Activated naive CD4-positive, alpha-beta T cell treated with anti-CD3 and anti-CD28 coated beads, Interleukin-2, amount 50 U/mL, for 72 hours (primary cell): ENCODE measurements around the gene DPPA5. TPM values are rescaled to one million over a fixed set of nuclear protein-coding genes. Genes with fewer than 3 reads are reported as not detected.

Experiments
- ATAC-seq, 2 donors: fragments of 150-1000 bp; cut with Tn5 transposase; 2 replicates each; pipeline ENCODE4 v1.10.0; 2021; ENCODE audit warnings: mild to moderate bottlenecking in 2 of 2, moderate library complexity in 2 of 2
- DNase-seq, 2 donors: peaks; one replicate each; pipeline ENCODE4 v3.0.0; 2021 to 2022; ENCODE audit warnings: low spot score in 2 of 2
- H3K27ac Mint-ChIP-seq, 2 donors: one replicate each; pipeline ENCODE4 v1.8.0; 2022; ENCODE audit warnings: mild to moderate bottlenecking in 2 of 2, mixed read lengths in 2 of 2
- H3K36me3 Mint-ChIP-seq, 2 donors: one replicate each; pipeline ENCODE4 v1.8.0; 2022; ENCODE audit warnings: mixed read lengths in 2 of 2
- H3K9me3 Mint-ChIP-seq, 2 donors: one replicate each; pipeline ENCODE4 v1.8.0; 2022; ENCODE audit warnings: mixed read lengths in 2 of 2
- total RNA-seq, 2 donors: library from RNA; stranded (reverse); gene quantifications; one replicate each; pipeline ENCODE4 v1.2.3, GENCODE V29; 2022

DPPA5 gene
- total RNA-seq, 2 donors from 2014 or later = not detected

DNA sequence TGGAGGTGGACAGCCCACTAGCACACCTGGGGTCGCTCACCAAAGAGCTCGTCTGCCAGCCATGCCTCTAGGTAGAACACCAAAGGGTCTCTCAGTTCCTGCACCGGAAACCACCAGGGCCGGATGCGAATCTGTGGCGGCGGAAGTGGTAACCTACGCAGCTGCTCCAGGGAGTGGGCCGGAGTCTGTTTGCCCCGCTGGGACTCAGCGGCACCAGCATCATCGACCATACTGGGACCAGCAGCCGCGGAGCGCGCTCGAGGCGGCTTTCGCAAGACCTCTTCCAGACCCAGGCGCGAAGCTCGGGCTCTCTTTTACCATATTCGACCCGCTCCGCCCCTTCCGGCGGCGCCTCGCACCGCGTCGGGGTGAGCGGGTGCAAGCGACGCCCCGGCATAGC, 15.5 kb upstream of the DPPA5 start, which contains the start of gene OOEP:
Gene OOEP (minus strand): TSS at position 335 of the 400 bp plus-strand sequence. CDS start 105 bp downstream, at position 230.
- H3K27ac Mint-ChIP-seq = no peak within 1 kb of the TSS

DNA sequence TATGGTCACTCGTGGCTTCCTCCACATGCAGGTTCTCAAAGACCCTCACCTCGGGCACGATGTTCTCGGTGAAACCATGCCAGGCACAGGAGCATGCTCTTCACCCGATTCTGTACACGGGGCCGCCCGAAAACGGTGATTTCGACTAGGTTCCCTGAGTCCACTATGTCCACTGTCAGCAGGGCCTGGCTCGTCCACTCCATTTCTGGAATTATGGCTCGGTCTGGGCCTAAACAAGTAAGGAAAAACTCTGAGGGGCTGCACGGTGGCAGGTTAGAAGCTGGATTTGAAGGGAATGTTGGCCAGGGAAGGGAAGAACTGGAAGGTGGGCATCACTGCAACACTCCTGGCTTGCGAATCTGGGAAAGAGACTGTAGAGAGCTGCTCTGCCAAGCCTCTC, 15.1 kb upstream of the DPPA5 start:
- Mint-ChIP-seq H3K9me3 (peaks cover 0 to 13% of the 10 kb centered on the region in 2 donors), H3K36me3 (no peaks in the 10 kb centered on the region), H3K27ac (no peak overlapping the region)
- DNase-seq (no peak), ATAC-seq (no peak)

More for the DNA sequence above, 15.5 kb upstream of the DPPA5 start, which contains the start of gene OOEP:
- peaks cover 0 to 13% of the 10 kb centered on the region in 2 donors for H3K9me3 Mint-ChIP-seq
- DNase-seq (no peak), ATAC-seq (no peak)
- H3K36me3 Mint-ChIP-seq = no peaks in the 10 kb centered on the region

DNA sequence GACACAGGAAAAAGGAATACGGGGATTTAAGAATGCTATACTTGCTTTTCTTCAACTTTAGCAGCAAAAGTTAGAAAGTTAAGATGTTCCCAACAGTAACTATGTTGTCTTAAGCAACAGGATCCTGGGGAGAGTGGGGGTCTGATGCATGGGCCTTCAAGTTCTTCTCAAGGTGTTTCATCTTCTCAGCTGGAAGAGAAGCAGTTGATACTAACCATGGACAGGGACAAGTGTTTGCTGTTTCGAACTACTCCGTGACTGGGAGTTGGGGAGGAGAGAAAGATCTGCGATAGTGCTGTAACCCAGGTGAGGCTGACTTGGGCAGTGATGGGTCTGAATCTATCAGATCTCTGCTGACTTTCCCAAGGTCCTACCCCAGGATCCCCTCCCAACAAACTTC, 14.6 kb upstream of the DPPA5 start:
- peaks cover 0 to 13% of the 10 kb centered on the region in 2 donors for H3K9me3 Mint-ChIP-seq
- no peak overlapping the region for H3K27ac Mint-ChIP-seq
- DNase-seq (no peak), ATAC-seq (no peak)
- no peaks in the 10 kb centered on the region for H3K36me3 Mint-ChIP-seq

- peaks cover 0 to 10% of the 10 kb centered on the region in 2 donors for H3K9me3 Mint-ChIP-seq
- H3K36me3 Mint-ChIP-seq = no peaks in the 10 kb centered on the region
- DNase-seq (no peak), ATAC-seq (no peak)
- H3K27ac Mint-ChIP-seq = no peak overlapping the region
These were observed 13.8 kb upstream of the DPPA5 start for GRCh38 chr6:73367761-73368355.

DNA sequence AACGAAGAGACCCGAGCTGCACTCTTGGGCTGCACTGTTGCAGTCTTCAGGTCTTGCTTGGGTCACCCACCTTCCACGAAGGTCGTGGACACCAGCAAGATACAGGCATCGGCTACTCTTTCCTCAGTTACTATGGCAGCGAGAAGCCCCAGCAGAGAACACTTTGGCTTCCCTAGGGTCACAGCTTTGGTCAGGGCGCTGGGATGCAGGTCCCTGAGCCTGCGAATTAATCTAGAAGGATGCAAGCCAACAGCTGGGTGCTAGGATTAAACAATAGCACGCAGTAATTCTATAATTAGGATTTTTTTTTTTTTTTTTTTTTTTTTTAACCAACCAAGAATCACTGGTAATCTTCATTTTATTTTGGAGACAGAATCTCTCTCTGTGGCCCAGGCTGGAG, 10.5 kb upstream of the DPPA5 start:
- Mint-ChIP-seq H3K27ac (no peak overlapping the region), H3K36me3 (no peaks in the 10 kb centered on the region), H3K9me3 (no peaks in the 10 kb centered on the region)
- ATAC-seq (no peak), DNase-seq (no peak)

DNA sequence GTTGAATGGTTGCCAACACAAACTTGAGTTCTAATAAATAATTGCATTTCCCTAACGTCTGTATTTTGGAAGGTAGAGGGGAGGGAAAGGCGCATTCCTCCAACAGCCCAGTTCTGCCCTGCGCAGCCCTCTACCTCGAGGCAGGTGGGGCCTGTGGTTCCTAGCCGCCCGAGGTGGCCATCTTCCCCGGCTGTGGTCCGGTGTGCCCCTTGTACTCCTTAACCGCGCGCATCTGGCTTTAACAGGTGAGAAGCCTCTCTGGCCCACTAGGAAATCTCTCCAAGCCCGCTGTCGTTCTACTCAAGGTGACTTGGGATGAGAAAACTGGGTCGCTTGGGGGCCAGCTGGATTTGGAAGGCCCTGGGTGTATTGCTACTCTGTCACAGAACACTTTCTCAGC, 10.0 kb upstream of the DPPA5 start:
- ATAC-seq = no peak
- no peak for DNase-seq
- Mint-ChIP-seq H3K27ac (no peak overlapping the region), H3K9me3 (no peaks in the 10 kb centered on the region), H3K36me3 (no peaks in the 10 kb centered on the region)

DNA sequence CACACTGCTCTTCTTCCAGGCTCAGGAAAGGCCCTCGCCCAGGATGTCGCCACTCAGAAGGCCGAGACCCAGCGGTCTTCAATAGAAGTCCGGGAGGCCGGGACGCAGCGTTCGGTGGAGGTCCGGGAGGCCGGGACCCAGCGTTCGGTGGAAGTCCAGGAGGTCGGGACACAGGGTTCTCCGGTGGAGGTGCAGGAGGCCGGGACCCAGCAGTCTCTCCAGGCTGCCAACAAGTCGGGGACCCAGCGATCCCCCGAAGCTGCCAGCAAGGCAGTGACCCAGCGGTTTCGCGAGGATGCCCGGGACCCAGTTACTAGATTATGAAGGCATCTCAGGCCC, 9.4 kb upstream of the DPPA5 start:
- Mint-ChIP-seq H3K27ac (no peak overlapping the region), H3K36me3 (no peaks in the 10 kb centered on the region), H3K9me3 (no peaks in the 10 kb centered on the region)
- no peak for ATAC-seq
- DNase-seq = no peak

DNA sequence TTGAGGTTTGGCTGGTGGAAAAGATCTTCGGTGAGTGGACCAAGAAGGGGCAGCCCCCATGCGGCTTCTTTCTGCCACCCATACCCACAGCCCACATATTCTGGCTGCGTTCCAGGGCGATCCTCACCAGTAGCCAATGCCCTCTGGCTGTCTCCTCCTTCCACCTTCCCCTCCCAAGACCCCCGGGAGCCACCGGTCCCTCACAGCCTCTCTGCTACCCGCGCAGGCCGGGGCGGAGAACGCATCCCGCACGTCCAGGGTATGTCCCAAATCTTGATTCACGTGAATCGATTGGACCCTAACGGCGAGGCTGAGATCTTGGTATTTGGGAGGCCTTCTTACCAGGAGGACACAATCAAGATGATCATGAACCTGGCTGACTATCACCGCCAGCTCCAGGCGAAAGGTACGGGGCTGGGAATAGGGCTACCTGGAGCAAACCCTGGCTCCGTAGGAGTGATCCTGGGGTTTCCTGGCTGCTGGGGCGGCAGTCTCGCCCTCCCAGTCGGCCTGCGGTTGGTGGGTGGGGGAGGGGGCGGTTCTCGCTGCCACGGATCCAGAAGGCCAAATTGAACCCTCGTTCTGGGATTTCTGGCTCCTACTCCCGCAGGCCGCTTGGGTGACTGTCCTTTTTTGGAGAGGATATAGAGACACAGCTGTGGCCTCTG, 8.9 kb upstream of the DPPA5 start:
- ATAC-seq (no peak), DNase-seq (no peak)
- Mint-ChIP-seq H3K27ac (no peak overlapping the region), H3K36me3 (no peaks in the 10 kb centered on the region), H3K9me3 (no peaks in the 10 kb centered on the region)

DNA sequence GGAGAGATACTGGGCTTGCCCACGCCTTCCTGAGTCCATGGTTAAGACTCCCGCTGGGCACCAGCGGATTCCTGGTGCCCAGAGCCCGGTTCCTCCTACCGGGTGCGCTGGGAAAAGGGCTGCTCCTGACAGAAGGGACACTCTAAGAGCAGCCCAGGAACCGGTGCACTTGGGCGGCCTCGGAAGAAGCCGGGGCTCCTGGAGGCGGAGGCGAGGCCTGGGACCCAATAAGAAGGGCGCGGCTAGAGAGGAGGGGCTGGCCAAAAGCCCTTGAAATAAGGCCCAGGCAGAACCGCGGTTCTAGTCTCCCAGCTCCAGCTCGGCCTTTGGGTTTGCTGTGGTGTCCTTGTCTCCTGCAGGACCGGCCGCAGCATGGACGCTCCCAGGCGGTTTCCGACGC, 8.3 kb upstream of the DPPA5 start, which contains the start of gene KHDC3L:
Gene KHDC3L (plus strand): TSS at position 301 of the 400 bp plus-strand sequence. CDS start 72 bp downstream, at position 373.
- Mint-ChIP-seq H3K36me3 (no peaks in the 10 kb centered on the region), H3K9me3 (no peaks in the 10 kb centered on the region), H3K27ac (no peak within 1 kb of the TSS)
- no peak for ATAC-seq
- DNase-seq = no peak

DNA sequence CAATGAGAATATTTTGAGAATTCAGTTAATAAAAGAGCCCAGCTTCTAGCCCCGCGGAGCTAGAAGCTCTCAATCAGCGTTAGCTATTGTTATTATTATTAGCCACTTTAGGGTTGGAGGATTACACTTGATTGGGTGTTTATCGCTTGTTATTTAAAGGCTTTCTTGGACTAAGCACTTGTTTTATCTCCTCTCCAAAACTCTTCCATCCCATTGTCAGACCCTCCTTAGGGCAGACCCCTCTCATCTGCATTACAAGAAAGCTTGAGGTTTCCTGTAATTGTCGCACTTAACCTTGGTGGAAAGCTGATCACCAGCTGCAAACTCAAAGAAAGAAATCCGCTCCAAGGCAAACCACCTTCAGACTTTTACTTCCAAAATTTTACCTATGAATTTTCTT, 4.8 kb downstream of the DPPA5 start:
- no peak overlapping the region for H3K27ac Mint-ChIP-seq
- no peaks in the 10 kb centered on the region for H3K36me3 Mint-ChIP-seq
- H3K9me3 Mint-ChIP-seq = no peaks in the 10 kb centered on the region
- ATAC-seq (no peak), DNase-seq (no peak)

DNA sequence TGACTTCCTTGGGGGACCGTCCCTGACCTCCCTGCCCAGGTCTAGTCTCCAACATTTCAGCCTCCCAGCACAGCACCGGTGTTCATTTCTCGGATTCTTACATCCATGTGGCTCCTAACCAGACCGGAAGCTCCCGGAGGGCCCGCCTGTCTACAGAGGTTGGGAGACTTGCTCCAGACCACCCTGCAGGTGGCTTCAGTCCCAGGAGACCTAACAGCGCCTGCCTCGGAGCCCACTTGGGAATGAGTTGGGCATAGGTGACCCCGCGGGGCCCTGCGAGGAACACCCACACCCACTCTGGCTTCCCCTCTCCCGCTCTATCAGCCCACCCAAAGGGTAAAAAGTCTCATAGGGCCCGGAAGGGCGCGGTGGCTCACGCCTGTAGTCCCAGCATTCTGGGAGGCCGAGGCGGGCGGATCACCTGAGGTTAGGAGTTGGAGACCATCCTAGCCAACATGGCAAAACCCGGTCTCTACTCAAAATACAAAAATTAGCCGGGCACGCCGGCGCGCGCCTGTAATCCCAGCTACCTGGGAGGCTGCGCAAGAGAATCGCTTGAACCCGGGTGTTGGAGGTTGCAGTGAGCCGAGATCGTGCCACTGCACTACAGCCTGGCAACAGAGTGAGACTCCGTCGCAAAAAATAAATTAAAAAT, 5.4 kb downstream of the DPPA5 start:
- DNase-seq = no peak
- no peaks in the 10 kb centered on the region for H3K9me3 Mint-ChIP-seq
- no peak overlapping the region for H3K27ac Mint-ChIP-seq
- no peak for ATAC-seq
- no peaks in the 10 kb centered on the region for H3K36me3 Mint-ChIP-seq

DNA sequence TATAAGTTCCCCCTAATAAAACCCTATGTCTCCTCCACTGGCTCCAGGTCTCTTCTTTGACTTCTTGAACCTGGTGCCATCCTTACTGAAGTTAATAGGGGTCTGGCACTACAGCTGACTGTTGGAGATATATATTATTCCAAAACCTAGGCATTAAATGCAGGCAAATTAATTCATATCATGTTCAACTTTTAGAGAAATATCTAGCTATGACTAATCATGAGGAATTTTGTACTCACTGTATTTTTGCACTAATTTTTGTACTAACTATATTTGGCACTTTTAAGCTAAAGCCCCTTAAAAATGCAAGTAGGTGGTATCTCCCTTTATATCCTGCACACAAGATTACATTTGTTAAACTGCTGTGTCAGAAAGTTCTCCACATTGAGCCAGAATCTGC, 10.9 kb downstream of the DPPA5 start:
- no peak for ATAC-seq
- Mint-ChIP-seq H3K9me3 (no peaks in the 10 kb centered on the region), H3K36me3 (no peaks in the 10 kb centered on the region), H3K27ac (no peak overlapping the region)
- no peak for DNase-seq

DNA sequence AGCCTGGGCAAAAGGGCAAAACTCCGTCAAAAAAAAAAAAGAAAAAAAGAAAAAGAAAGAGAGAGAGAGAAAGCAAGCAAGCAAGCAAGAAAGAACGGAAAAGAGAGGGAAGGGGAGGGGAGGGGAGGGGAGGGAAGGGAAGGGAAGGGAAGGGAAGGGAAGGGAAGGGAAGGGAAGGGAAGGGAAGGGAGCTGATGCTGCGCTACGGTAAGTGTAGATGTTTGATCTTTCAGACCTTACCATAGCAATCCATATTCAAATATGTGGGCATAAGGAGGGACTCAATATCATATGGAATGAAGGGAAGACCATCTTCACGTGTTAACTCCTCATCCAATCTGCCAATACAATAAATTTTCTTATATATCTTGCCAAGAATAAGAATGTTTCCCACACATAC, 11.9 kb downstream of the DPPA5 start:
- no peaks in the 10 kb centered on the region for H3K36me3 Mint-ChIP-seq
- ATAC-seq = no peak
- no peak overlapping the region for H3K27ac Mint-ChIP-seq
- H3K9me3 Mint-ChIP-seq = no peaks in the 10 kb centered on the region
- no peak for DNase-seq

DNA sequence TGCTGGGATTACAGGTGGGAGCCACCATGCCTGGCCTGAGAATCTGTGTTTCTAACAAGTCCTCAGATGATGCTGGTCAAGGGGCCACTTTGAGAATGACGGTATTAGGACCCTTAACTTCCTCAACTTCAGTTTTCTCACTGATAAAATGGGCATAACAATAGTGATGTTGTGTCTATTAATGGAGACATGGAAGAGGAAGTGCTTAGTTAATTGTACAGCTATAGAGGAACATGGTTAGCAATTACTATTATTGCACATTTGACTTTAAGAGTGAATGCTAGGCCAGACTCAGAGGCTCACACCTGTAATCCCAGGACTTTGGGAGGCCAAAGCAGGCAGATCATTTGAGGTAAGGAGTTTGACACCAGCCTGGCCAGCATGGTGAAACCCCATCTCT, 12.7 kb downstream of the DPPA5 start:
- Mint-ChIP-seq H3K9me3 (no peaks in the 10 kb centered on the region), H3K36me3 (no peaks in the 10 kb centered on the region), H3K27ac (no peak overlapping the region)
- no peak for ATAC-seq
- DNase-seq = no peak

DNA sequence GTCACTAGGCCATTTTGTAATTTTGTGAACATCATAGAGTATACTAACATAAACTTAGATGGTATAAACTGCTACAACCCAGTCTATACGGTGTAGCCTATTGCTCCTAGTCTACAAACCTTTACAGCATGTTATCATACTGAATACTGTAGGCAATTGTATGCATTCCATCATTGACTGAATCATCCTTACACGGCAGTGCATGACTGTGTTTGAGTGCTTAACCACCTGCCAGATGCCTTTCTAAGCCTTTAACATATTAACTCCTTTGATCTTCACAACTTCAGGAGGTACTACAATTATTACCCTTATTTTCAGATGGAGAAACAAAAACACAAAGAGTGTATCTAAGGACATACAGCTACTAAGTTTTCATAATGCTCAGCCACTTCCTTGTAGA, 14.0 kb downstream of the DPPA5 start:
- no peaks in the 10 kb centered on the region for H3K9me3 Mint-ChIP-seq
- no peak for DNase-seq
- no peak for ATAC-seq
- H3K36me3 Mint-ChIP-seq = no peaks in the 10 kb centered on the region
- H3K27ac Mint-ChIP-seq = no peak overlapping the region

- H3K36me3 Mint-ChIP-seq = no peaks in the 10 kb centered on the region
- peak overlapping the region in 1 of 2 donors; percentile 9 for H3K27ac Mint-ChIP-seq
- ATAC-seq (no peak), DNase-seq (no peak)
- no peaks in the 10 kb centered on the region for H3K9me3 Mint-ChIP-seq
These were observed 14.7 kb downstream of the DPPA5 start for GRCh38 chr6:73339340-73339739.

DNA sequence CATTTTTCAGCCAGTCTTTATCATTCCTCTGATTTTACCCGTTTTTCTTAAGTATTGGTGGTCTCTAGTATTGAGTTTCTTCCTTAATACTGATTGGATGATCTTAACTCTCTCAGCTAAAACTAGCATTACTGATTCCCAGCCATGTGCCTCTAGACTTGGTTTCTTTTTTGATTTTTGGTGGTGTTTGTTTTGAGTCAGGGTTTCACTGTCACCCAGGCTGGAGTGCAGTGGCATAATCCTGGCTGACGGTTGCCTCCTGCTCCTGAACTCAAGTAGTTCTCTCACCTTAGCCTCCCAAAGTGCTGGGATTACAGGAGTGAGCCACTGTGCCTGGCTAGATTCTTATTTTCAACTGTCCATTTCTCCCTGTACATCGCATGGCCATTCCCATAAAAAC, 24.9 kb downstream of the DPPA5 start:
- DNase-seq = no peak
- Mint-ChIP-seq H3K9me3 (no peaks in the 10 kb centered on the region), H3K36me3 (no peaks in the 10 kb centered on the region), H3K27ac (no peak overlapping the region)
- peak in 1 of 2 donors; percentile 76 for ATAC-seq

GRCh38 chr6:73328790-73329189, 25.3 kb downstream of the DPPA5 start:
- Mint-ChIP-seq H3K27ac (no peak overlapping the region), H3K9me3 (no peaks in the 10 kb centered on the region), H3K36me3 (no peaks in the 10 kb centered on the region)
- ATAC-seq (no peak), DNase-seq (no peak)
